Measurements from ENCODE around the gene TBCD. TPM values are rescaled to one million over a fixed set of nuclear protein-coding genes. Genes with fewer than 3 reads are reported as not detected.

The TBCD gene
- total RNA-seq, 1 donor from 2014 or later, result 104 TPM

GRCh38 chr17:82926716-82927115, 174.9 kb downstream of the TBCD start:
- Mint-ChIP-seq H3K27me3 (no peaks in the 10 kb centered on the region), H3K9me3 (no peaks in the 10 kb centered on the region), H3K4me3 (no peak overlapping the region), H3K36me3 (peaks cover 8% of the 10 kb centered on the region), H3K27ac (no peak overlapping the region), H3K4me1 (ENCODE audit: unreplicated experiment) (no peaks in the 10 kb centered on the region)
- TF ChIP-seq CTCF (conservative IDR thresholded peaks at IDR 0.05), result no peak
- no peak for DNase-seq (ENCODE audit: extremely low spot score, unreplicated experiment)

- TF ChIP-seq CTCF (conservative IDR thresholded peaks at IDR 0.05), result no peak
- H3K27ac Mint-ChIP-seq, result no peak overlapping the region
- no peaks in the 10 kb centered on the region for H3K9me3 Mint-ChIP-seq
- no peak for DNase-seq (ENCODE audit: extremely low spot score, unreplicated experiment)
- no peak overlapping the region for H3K4me3 Mint-ChIP-seq
- peaks cover 9% of the 10 kb centered on the region for H3K36me3 Mint-ChIP-seq
- no peaks in the 10 kb centered on the region for H3K4me1 Mint-ChIP-seq (ENCODE audit: unreplicated experiment)
- no peaks in the 10 kb centered on the region for H3K27me3 Mint-ChIP-seq
These were observed 175.4 kb downstream of the TBCD start for GRCh38 chr17:82927311-82927660.

GRCh38 chr17:82927661-82928601, 176.1 kb downstream of the TBCD start:
- H3K36me3 Mint-ChIP-seq, result peaks cover 12% of the 10 kb centered on the region
- H3K4me1 Mint-ChIP-seq (ENCODE audit: unreplicated experiment), result no peaks in the 10 kb centered on the region
- no peak overlapping the region for H3K4me3 Mint-ChIP-seq
- no peak for TF ChIP-seq CTCF (conservative IDR thresholded peaks at IDR 0.05)
- no peak for DNase-seq (ENCODE audit: extremely low spot score, unreplicated experiment)
- no peak overlapping the region for H3K27ac Mint-ChIP-seq
- H3K9me3 Mint-ChIP-seq, result no peaks in the 10 kb centered on the region
- H3K27me3 Mint-ChIP-seq, result no peaks in the 10 kb centered on the region

GRCh38 chr17:82929011-82929622, 177.3 kb downstream of the TBCD start:
- Mint-ChIP-seq H3K27me3 (no peaks in the 10 kb centered on the region), H3K36me3 (peaks cover 12% of the 10 kb centered on the region), H3K4me1 (ENCODE audit: unreplicated experiment) (no peaks in the 10 kb centered on the region), H3K27ac (no peak overlapping the region), H3K9me3 (no peaks in the 10 kb centered on the region), H3K4me3 (no peak overlapping the region)
- DNase-seq (ENCODE audit: extremely low spot score, unreplicated experiment), result no peak
- no peak for TF ChIP-seq CTCF (conservative IDR thresholded peaks at IDR 0.05)

- H3K27ac Mint-ChIP-seq, result no peak overlapping the region
- H3K9me3 Mint-ChIP-seq, result no peaks in the 10 kb centered on the region
- H3K4me1 Mint-ChIP-seq (ENCODE audit: unreplicated experiment), result no peaks in the 10 kb centered on the region
- H3K4me3 Mint-ChIP-seq, result no peak overlapping the region
- peaks cover 12% of the 10 kb centered on the region for H3K36me3 Mint-ChIP-seq
- no peak for TF ChIP-seq CTCF (conservative IDR thresholded peaks at IDR 0.05)
- no peaks in the 10 kb centered on the region for H3K27me3 Mint-ChIP-seq
- no peak for DNase-seq (ENCODE audit: extremely low spot score, unreplicated experiment)
These were observed 177.8 kb downstream of the TBCD start for GRCh38 chr17:82929676-82930042.

All from type B pancreatic cell (in vitro differentiated cells).